ENCODE measurements around the gene ST8SIA1.

GRCh38 chr12:22160396-22161003, 174.0 kb downstream of the ST8SIA1 start:
- no peak for TF ChIP-seq POLR2A (IDR thresholded peaks at IDR 0.05)
- TF ChIP-seq, protein P1, sequence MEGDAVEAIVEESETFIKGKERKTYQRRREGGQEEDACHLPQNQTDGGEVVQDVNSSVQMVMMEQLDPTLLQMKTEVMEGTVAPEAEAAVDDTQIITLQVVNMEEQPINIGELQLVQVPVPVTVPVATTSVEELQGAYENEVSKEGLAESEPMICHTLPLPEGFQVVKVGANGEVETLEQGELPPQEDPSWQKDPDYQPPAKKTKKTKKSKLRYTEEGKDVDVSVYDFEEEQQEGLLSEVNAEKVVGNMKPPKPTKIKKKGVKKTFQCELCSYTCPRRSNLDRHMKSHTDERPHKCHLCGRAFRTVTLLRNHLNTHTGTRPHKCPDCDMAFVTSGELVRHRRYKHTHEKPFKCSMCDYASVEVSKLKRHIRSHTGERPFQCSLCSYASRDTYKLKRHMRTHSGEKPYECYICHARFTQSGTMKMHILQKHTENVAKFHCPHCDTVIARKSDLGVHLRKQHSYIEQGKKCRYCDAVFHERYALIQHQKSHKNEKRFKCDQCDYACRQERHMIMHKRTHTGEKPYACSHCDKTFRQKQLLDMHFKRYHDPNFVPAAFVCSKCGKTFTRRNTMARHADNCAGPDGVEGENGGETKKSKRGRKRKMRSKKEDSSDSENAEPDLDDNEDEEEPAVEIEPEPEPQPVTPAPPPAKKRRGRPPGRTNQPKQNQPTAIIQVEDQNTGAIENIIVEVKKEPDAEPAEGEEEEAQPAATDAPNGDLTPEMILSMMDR (IDR thresholded peaks at IDR 0.05), result no peak

All from lower leg skin (tissue), 3 donors.